Fibroblast of pulmonary artery (primary cell): ENCODE data around the gene SDK2.

ENCODE experiments used
- DNase-seq: peaks from one replicate; pipeline ENCODE4 v3.0.0-alpha.2; 2010; ENCODE audit warnings: low read depth
- H3K4me3 ChIP-seq: replicated peaks from 2 replicates; pipeline ENCODE4 v1.5.1; 2011; ENCODE audit warnings: low read depth, mild to moderate bottlenecking, control low read depth, low read length, moderate library complexity
- TF ChIP-seq, protein P1 (sequence below): IDR thresholded peaks from 2 replicates; pipeline ENCODE4 v1.5.1; 2011; ENCODE audit warnings: mild to moderate bottlenecking, control low read depth, low read length, inconsistent platforms; ENCODE audit errors: missing control alignments

The SDK2 gene

DNA sequence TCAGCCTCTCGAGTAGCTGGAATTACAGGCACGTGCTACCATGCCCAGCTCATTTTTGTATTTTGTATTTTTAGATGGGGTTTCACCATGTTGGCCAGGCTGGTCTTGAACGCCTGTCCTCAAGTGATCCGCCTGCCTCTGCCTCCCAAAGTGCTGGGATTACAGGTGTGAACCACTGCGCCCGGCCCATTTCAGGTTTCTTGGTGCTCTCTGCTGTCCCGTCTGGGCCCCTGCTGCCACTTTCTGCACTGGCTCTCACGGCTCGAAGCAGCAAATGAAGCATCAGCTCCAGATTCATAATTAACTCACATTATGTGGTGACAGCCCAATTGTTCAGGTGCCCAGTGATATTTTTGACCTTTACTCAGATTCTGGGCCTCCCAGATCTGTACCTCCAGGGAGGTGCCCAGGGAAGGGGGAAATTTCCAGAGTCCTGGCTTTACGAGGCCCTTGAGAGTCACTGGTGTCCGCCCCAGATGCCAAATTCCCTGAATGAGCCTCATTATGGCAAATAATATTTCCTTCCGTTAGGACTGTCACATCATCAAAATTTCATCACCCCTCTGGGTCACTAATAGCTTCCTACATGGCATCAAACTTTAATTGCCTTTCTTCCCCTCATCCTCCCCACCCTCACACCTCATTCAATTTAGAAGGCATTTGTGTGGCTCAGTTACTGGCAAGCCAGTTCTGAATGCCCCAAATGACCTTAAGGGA, 9.0 kb downstream of the SDK2 start:
- DNase-seq = no peak
- H3K4me3 ChIP-seq = no peak overlapping the region
- TF ChIP-seq, protein P1, sequence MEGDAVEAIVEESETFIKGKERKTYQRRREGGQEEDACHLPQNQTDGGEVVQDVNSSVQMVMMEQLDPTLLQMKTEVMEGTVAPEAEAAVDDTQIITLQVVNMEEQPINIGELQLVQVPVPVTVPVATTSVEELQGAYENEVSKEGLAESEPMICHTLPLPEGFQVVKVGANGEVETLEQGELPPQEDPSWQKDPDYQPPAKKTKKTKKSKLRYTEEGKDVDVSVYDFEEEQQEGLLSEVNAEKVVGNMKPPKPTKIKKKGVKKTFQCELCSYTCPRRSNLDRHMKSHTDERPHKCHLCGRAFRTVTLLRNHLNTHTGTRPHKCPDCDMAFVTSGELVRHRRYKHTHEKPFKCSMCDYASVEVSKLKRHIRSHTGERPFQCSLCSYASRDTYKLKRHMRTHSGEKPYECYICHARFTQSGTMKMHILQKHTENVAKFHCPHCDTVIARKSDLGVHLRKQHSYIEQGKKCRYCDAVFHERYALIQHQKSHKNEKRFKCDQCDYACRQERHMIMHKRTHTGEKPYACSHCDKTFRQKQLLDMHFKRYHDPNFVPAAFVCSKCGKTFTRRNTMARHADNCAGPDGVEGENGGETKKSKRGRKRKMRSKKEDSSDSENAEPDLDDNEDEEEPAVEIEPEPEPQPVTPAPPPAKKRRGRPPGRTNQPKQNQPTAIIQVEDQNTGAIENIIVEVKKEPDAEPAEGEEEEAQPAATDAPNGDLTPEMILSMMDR = no peak

DNA sequence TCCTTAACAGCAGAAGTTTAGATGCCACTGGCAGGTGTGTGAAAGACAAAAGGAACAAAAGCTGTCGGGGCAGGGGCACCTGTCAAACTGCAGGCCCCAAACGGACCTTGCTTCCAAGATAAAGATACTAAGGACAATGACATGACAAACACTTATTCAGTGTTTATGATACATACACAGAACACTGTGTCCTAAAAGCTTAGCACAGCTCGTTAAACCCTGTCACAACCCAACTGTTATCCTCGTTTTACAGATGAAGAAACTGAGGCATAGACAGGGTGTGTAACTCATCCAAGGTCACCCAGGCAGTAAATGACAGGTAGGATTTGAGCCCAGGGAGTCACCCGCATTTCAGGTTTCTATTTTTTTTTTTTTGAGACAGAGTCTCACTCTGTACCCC, 9.6 kb downstream of the SDK2 start:
- no peak for DNase-seq
- TF ChIP-seq, protein P1 = no peak
- H3K4me3 ChIP-seq = no peak overlapping the region

DNA sequence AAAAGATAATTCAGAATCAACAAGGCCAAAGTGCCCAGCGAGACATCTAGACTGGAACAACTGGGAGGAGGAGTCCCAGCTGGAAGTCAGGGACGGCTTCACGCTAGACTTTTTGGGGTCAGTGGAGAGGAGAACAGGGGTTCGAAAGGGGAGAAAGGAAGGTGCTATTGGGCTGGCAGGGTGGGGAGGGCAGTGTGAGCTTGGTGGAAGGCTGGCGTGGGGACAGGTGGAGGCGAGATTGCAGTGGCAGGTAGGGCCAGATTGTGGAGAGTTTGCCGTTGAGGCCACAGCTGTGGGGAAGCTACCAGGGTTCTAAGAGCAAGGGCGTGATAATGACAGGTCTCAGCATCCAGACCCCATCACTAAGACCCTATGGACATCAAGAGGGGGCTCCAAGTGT, 10.5 kb downstream of the SDK2 start:
- TF ChIP-seq, protein P1 = no peak
- DNase-seq = no peak
- H3K4me3 ChIP-seq = no peak overlapping the region

DNA sequence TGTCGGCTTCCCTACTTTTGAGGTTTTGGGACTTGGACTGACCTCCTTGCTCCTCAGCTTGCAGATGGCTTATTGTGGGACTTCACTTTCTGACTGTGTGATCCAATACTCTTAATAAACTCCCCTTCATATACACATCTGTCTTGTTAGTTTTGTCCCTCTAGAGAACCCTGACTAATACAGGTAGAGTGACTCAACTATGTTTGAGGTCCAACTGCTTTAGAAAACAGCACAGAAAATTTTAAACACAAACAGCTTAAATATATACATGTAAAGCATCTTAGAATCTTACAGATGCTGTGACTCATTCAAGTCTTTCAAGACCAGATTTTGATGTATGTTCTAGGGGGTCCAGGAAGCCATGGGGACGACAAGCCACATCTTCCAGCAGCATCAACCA, 11.7 kb downstream of the SDK2 start:
- no peak for DNase-seq
- TF ChIP-seq, protein P1 = no peak
- no peak overlapping the region for H3K4me3 ChIP-seq

DNA sequence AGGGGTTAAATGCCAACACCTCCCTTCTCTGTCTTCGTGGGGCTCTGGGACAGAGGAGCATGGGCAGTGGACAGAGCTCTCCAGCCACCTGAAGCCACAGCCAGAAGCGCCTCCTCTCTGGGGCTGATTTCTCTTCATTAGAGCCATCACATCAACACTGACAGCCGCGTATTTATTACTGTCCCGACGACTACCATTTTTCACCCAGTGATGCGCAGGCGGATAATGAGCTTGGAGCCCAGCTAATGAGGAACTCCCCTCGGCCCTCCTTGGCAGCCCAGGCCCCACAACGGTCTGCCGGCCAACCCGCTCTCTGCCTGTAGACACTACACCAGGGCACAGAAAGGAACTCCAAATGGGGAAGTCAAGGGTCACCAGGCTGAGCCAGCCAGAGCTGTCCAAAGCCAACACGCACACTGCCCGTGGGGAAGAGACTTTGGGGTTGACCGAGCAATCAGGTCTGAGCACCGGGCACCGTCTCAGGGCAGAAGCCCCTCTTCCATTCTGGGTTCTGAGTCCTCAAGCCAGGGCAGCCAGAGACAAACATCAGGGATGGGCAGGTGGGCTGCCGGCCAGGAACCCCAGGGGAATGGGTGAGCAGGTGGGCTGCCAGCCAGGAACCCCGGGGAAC, 13.2 kb downstream of the SDK2 start:
- no peak for DNase-seq
- TF ChIP-seq, protein P1 = no peak
- H3K4me3 ChIP-seq = no peak overlapping the region

DNA sequence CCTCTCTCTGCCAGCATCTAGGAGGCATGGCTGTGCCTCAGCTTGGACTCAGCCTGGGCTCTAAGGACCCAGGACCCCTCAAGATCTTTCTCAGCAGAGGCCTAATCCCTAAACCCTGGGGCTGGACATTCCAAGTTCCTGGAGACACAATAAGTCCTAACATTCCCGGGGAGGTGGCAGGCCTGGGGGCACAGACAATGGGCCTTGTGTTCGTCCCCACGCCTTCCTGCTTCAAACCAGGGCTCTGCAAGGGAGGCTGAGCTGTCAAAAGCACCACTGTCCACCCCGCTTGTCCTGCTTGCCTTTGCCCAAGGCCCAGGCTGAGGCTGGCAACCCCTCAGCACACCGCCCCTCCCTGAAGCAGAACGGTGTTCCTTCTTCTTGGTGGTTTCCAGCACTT, 13.7 kb downstream of the SDK2 start:
- no peak overlapping the region for H3K4me3 ChIP-seq
- no peak for DNase-seq
- TF ChIP-seq, protein P1 = no peak
